GM21619 (cell line): ENCODE results near the gene HELZ2.

Experiments
- ATAC-seq: cut with Tn5 transposase; IDR thresholded peaks from one replicate; pipeline ENCODE4 v1.9.1; 2021; ENCODE audit not compliant: unreplicated experiment

The HELZ2 gene

GRCh38 chr20:63553251-63553932 is 20.6 kb downstream of the HELZ2 start:
- peak; percentile 39 for ATAC-seq

- peak; percentile 35 for ATAC-seq
Observed at GRCh38 chr20:63552481-63553249, 21.4 kb downstream of the HELZ2 start.

- ATAC-seq = no peak
Observed at GRCh38 chr20:63551068-63551467, 23.0 kb downstream of the HELZ2 start.

GRCh38 chr20:63549679-63550282 is 24.3 kb downstream of the HELZ2 start:
- no peak for ATAC-seq

GRCh38 chr20:63549019-63549418 is 25.0 kb downstream of the HELZ2 start:
- ATAC-seq = no peak

GRCh38 chr20:63548542-63548941 is 25.5 kb downstream of the HELZ2 start:
- ATAC-seq = no peak

- no peak for ATAC-seq
Observed at GRCh38 chr20:63547725-63548480, 26.1 kb downstream of the HELZ2 start, which contains the start of gene SRMS. SRMS (minus strand) TSS chr20:63547749; CDS start chr20:63547463, 286 bp downstream.

GRCh38 chr20:63546956-63547724 is 26.9 kb downstream of the HELZ2 start:
- no peak for ATAC-seq

- no peak for ATAC-seq
Observed at GRCh38 chr20:63546256-63546955, 27.6 kb downstream of the HELZ2 start.

- no peak for ATAC-seq
Observed at GRCh38 chr20:63545814-63546213, 28.2 kb downstream of the HELZ2 start.

GRCh38 chr20:63544958-63545516 is 29.0 kb downstream of the HELZ2 start:
- no peak for ATAC-seq

- ATAC-seq = no peak
Observed at GRCh38 chr20:63544241-63544957, 29.6 kb downstream of the HELZ2 start.

- ATAC-seq = no peak
Observed at GRCh38 chr20:63543733-63544132, 30.3 kb downstream of the HELZ2 start.

GRCh38 chr20:63543131-63543530 is 30.9 kb downstream of the HELZ2 start:
- no peak for ATAC-seq

- ATAC-seq = no peak
Observed at GRCh38 chr20:63542696-63543095, 31.3 kb downstream of the HELZ2 start.

GRCh38 chr20:63542031-63542559 is 31.9 kb downstream of the HELZ2 start:
- no peak for ATAC-seq

- ATAC-seq = no peak
Observed at GRCh38 chr20:63541371-63541770, 32.7 kb downstream of the HELZ2 start.

- ATAC-seq = no peak
Observed at GRCh38 chr20:63540417-63541186, 33.4 kb downstream of the HELZ2 start.
